Spinal cord (tissue), 10 donors: Measurements from ENCODE around the gene PRELID1. TPM values are rescaled to one million over a fixed set of nuclear protein-coding genes. Genes with fewer than 3 reads are reported as not detected.
"Not testable (repeated sequence)": the region's sequence is repeated elsewhere in the genome, so short reads cannot be mapped to it uniquely, and the experiment has no call there.

Source experiments
- DNase-seq, 6 donors: peaks; one replicate each; pipeline versions ENCODE4 v3.0.0 to v3.0.0-alpha.2; 2013 to 2015; ENCODE audit warnings: low spot score in 6 of 6, low read depth in 4 of 6
- H3K27ac ChIP-seq: one replicate; pipeline ENCODE4 v1.5.1; 2013; ENCODE audit warnings: low read depth, low read length, control low read depth
- H3K27me3 ChIP-seq: one replicate; pipeline ENCODE4 v1.6.1; 2013; ENCODE audit warnings: low read length; ENCODE audit not compliant: control insufficient read depth, insufficient read depth
- H3K36me3 ChIP-seq: one replicate; pipeline ENCODE4 v1.6.1; 2013; ENCODE audit warnings: low read length; ENCODE audit not compliant: control insufficient read depth, insufficient read depth
- H3K4me1 ChIP-seq: one replicate; pipeline ENCODE4 v1.6.1; 2013; ENCODE audit warnings: low read length; ENCODE audit not compliant: control insufficient read depth, insufficient read depth
- H3K4me3 ChIP-seq: one replicate; pipeline ENCODE4 v1.5.1; 2013; ENCODE audit warnings: low read depth, low read length, control low read depth
- H3K9me3 ChIP-seq: one replicate; pipeline ENCODE4 v1.6.1; 2013; ENCODE audit warnings: low read length; ENCODE audit not compliant: control insufficient read depth, insufficient read depth
- WGBS: methylation state at CpG from one replicate; pipeline ENCODE4 v1.1.5; 2013; ENCODE audit warnings: missing lambda C conversion rate; ENCODE audit not compliant: insufficient coverage; 5-methylcytosine and 5-hydroxymethylcytosine counted together
- long read RNA-seq, 4 donors: transcript quantifications; one replicate each; lab custom pipeline, GENCODE V29; 2026
- polyA plus RNA-seq, 2 donors: library from polyadenylated mRNA; unstranded; fragments of 120-200 nt; gene quantifications; one replicate each; pipeline ENCODE4 v1.2.1, GENCODE V29; 2013; ENCODE audit not compliant: insufficient read length in 2 of 2
- total RNA-seq, 2 donors: library from RNA; depleted of rRNA in 1 of 2; stranded (reverse); fragments of 120-200 nt in 1 of 2; fragments of >200 nt in 1 of 2; gene quantifications; one replicate each; pipeline versions ENCODE4 v1.2.3 to v1.2.4, GENCODE V29; 2013 to 2014
- donor health status: healthy.

PRELID1 gene, protein sequence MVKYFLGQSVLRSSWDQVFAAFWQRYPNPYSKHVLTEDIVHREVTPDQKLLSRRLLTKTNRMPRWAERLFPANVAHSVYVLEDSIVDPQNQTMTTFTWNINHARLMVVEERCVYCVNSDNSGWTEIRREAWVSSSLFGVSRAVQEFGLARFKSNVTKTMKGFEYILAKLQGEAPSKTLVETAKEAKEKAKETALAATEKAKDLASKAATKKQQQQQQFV
- total RNA-seq: 100 to 1,000 TPM in 1 of 2 donors, 10 to 100 TPM in 1; 35.2 to 101 TPM
- 100 to 1,000 TPM; 115 to 116 TPM for polyA plus RNA-seq
- long read RNA-seq, donor 1, transcript PRELID1-201 (5 exons, 1,261 nt): major isoform, 93 of 145 reads
- long read RNA-seq, donor 1, partial matches to known transcripts: 49 of 145 reads
- long read RNA-seq, donor 1, other reads (novel, unspliced or antisense): 0 of 145 reads
- long read RNA-seq, donor 2, transcript PRELID1-201 (5 exons, 1,261 nt): major isoform, 29 of 35 reads
- long read RNA-seq, donor 2, partial matches to known transcripts: 6 of 35 reads
- long read RNA-seq, donor 2, other reads (novel, unspliced or antisense): 0 of 35 reads
- long read RNA-seq, donor 3, transcript PRELID1-201 (5 exons, 1,261 nt): major isoform, 43 of 62 reads
- long read RNA-seq, donor 3, partial matches to known transcripts: 18 of 62 reads
- long read RNA-seq, donor 3, other reads (novel, unspliced or antisense): 0 of 62 reads
- long read RNA-seq, donor 4, transcript PRELID1-201 (5 exons, 1,261 nt): major isoform, 91 of 134 reads
- long read RNA-seq, donor 4, partial matches to known transcripts: 42 of 134 reads
- long read RNA-seq, donor 4, other reads (novel, unspliced or antisense): 0 of 134 reads

DNA sequence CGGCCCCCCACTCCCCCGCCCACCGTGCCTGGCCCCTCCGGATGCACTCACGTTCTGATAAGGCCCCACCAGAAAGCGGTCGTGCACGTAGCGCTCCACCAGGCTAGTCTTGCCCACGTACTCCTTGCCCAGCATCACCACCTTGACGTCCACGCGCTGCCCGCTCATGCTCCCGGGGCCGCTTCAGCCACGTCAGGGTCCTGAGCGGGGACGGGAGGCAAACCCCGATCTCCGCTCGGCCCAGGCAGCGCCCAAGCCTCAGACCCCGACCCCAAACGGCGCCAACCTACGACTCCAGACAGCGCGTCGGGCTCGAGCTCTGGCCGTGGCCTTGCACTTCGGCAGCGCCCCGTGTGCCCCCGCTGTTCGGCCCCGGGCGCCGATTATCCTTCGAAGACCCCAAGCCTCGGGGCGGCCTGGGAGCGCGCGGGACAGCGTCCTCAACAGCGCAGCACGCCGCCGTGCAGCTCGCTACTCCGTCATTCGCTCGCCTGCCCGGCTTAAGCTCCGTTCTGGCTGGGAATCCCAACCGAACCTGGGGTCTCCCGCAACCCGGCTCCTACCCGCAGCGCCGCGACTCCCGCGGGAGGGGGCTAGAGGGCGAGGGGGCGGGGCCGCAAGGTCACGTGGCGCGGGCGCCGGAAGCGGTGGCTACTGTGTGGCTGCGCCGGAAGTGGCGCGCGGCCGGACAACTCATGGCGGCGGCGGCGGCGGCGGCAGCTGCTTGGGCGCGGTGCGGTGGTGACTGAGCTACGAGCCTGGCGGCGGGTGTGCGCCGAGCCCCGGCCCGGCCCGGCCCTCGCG, at the start of gene PRELID1, which contains the start of gene RAB24:
Gene PRELID1 (plus strand): TSS at position 679 of the 804 bp plus-strand sequence. CDS start 187 bp downstream, outside the sequence.
Gene RAB24 (minus strand): TSS at position 599 of the 804 bp plus-strand sequence. CDS start 431 bp downstream, at position 168.
- peak; percentile 61 to 96 (median 80) for DNase-seq
- H3K4me1 ChIP-seq: peaks cover 42% of the 10 kb centered on the region
- peaks cover 56% of the 10 kb centered on the region for H3K36me3 ChIP-seq
- no peaks in the 10 kb centered on the region for H3K9me3 ChIP-seq
- H3K4me3 ChIP-seq: peak within 1 kb of the TSS; percentile 81
- H3K27me3 ChIP-seq: no peaks in the 10 kb centered on the region
- peak within 1 kb of the TSS; percentile 82 for H3K27ac ChIP-seq
- WGBS: under 1% methylated on average over 100 of the region's 100 CpGs

DNA sequence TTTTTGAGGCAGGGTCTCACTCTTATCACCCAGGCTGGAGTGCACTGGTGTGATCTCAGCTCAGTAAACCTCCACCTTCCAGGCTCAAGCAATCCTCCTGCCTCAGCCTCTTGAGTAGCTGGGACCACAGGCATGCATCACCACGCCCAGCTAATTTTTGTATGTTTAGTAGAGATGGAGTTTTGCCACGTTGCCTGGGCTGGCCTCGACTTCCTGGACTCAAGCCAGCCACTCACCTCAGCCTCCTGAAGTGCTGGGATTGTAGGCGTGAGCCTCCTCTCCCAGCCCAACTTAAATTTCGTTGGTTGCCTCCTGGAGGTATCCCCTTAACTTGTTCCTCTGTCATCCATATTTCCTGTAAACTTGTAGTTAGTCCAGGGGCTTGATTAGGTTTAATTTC, 47.3 kb upstream of the PRELID1 start:
- no peaks in the 10 kb centered on the region for H3K4me1 ChIP-seq
- H3K36me3 ChIP-seq: peaks cover 52% of the 10 kb centered on the region
- no peak overlapping the region for H3K27ac ChIP-seq
- H3K27me3 ChIP-seq: no peaks in the 10 kb centered on the region
- no CpG with 5 or more reads among the region's 5 CpGs for WGBS
- H3K9me3 ChIP-seq: no peaks in the 10 kb centered on the region
- no peak for DNase-seq
- H3K4me3 ChIP-seq: no peak overlapping the region

DNA sequence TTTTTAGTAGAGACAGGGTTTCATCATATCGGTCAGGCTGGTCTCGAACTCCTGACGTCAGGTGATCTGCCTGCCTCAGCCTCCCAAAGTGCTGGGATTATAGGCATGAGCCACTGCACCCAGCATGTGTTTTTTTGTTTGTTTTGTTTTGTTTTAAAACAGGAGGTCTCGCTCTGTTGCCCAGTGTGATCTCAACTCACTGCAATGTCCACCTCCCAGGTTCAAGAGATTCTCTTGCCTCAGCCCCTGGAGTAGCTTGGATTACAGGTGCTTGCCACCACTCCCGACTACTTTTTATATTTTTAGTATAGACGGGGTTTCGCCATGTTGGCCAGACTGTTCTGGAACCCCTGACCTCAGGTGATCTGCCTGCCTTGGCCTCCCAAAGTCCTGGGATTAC, 44.9 kb upstream of the PRELID1 start:
- not testable (repeated sequence) for H3K27me3 ChIP-seq, DNase-seq, H3K4me1 ChIP-seq, H3K9me3 ChIP-seq, H3K27ac ChIP-seq, H3K4me3 ChIP-seq
- H3K36me3 ChIP-seq: peaks cover 53% of the 10 kb centered on the region
- 79% methylated on average over 3 of the region's 7 CpGs for WGBS

DNA sequence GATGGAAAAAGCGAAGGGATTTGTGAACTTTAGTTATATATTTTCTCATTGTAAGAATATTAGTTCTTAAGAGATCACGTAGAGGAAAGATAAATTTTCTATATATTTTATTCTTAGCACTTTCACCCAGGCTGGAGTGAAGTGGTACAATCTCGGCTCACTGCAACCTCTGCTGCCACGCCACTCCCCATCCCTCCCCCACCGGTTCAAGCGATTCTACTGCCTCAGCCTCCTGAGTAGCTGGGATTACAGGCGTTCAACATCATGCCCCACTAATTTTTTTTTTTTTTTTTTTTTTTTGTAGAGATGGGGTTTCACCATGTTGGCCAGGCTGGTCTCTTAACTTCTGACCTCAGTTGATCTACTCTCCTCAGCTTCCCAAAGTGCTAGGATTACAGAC, 42.6 kb upstream of the PRELID1 start:
- DNase-seq: no peak
- Histone ChIP-seq H3K27ac (no peak overlapping the region), H3K4me1 (no peaks in the 10 kb centered on the region), H3K4me3 (no peak overlapping the region), H3K9me3 (no peaks in the 10 kb centered on the region), H3K36me3 (peaks cover 50% of the 10 kb centered on the region), H3K27me3 (no peaks in the 10 kb centered on the region)
- no CpG with 5 or more reads among the region's 7 CpGs for WGBS

DNA sequence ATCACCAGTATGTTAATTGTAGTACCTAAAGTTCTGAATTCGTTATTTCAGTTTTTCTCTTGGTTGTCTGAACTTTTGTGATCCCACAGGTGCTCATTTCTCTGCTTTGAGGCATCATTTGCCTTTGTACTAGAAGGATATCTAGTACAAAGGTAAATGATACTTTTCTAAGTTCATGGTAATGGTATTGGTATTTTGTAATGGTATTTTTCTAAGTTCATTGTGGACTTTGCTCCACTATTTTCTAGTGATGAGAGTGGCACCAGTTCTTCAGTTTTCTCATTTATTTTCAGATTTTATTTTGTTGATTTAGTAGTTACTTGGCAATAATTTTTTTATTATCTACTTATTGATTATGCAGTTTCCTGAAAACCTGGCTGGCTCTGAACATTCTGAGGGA, 42.1 kb upstream of the PRELID1 start:
- H3K36me3 ChIP-seq: peaks cover 52% of the 10 kb centered on the region
- H3K27me3 ChIP-seq: no peaks in the 10 kb centered on the region
- H3K4me3 ChIP-seq: no peak overlapping the region
- H3K9me3 ChIP-seq: no peaks in the 10 kb centered on the region
- no peak overlapping the region for H3K27ac ChIP-seq
- WGBS: no CpG with 5 or more reads among the region's 1 CpG
- DNase-seq: no peak
- H3K4me1 ChIP-seq: no peaks in the 10 kb centered on the region

DNA sequence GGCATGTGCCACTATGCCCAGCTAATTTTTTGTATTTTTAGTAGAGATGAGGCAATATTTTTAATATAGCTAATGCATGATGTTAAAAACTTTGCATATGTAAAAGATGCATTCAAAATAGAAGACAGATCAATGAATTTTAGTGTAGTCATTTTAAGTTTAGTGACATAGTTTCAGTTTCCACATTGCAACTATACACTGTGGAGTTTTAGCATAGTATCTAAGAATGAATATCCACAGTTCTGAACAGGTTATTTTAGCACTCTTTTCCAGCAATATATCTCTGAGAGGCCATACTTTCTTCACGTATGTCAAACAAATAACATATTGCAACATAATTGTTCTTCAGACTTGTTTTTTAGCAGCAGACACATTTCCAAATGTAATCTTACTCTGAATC, 39.4 kb upstream of the PRELID1 start:
- peaks cover 34% of the 10 kb centered on the region for H3K36me3 ChIP-seq
- no peak for DNase-seq
- no peak overlapping the region for H3K4me3 ChIP-seq
- H3K27me3 ChIP-seq: no peaks in the 10 kb centered on the region
- H3K4me1 ChIP-seq: no peaks in the 10 kb centered on the region
- no peaks in the 10 kb centered on the region for H3K9me3 ChIP-seq
- WGBS: no CpG with 5 or more reads among the region's 1 CpG
- no peak overlapping the region for H3K27ac ChIP-seq

DNA sequence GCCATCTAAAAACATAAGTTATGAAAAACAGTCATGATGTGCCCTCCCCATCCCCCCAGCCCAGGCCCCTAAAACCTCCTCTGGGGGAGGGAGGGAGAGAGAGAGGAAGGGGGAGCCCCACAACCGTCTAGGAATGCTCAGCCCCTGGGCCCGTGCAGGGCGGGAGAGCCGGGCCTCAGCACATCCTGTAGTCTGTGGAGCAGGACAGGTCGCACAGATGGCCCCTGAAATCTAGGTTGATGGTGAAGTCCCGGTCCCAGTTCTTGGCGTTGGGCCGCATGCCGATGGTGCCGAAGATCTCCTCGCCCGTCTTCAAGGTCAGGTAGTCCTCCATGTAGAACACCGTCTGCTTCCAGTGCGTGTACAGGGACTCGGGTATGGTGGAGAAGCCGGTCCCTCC, 38.2 kb upstream of the PRELID1 start:
- Histone ChIP-seq H3K9me3 (no peaks in the 10 kb centered on the region), H3K4me3 (no peak overlapping the region), H3K4me1 (no peaks in the 10 kb centered on the region), H3K27me3 (no peaks in the 10 kb centered on the region), H3K27ac (no peak overlapping the region), H3K36me3 (peaks cover 35% of the 10 kb centered on the region)
- DNase-seq: no peak
- over 99% methylated on average over 14 of the region's 16 CpGs for WGBS

DNA sequence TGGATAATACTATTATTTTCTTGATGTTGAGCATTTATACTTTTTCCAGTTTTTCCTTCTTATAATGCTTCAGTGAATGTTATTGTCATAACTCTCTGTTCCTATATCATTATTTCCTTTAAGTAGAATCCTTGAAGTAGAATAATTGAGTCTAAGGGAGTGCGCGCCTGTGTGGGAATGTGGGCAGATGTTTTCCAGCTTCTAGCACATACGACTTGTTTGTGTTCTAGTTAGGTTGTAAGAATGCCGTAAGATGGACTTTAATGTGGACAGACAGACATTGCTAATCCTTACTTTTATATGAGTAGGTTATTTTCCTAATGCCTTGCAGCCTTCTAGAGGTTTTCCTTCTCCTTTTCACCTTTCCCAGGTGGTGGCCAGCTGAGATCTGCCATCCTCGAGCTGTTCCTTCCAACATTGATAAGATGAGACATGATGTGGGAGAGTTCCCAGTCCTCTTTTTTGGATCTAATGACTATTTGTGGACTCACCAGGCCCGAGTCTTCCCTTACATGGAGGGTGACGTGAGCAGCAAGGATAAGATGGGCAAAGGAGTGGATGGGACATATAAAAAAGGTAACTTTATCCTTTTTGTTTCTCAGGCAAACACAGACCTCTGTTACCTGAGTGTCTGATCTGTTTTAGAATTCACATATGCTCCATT, 34.2 kb upstream of the PRELID1 start:
- peaks cover 29% of the 10 kb centered on the region for H3K36me3 ChIP-seq
- no peaks in the 10 kb centered on the region for H3K9me3 ChIP-seq
- DNase-seq: no peak
- WGBS: no CpG with 5 or more reads among the region's 7 CpGs
- no peaks in the 10 kb centered on the region for H3K27me3 ChIP-seq
- no peak overlapping the region for H3K27ac ChIP-seq
- no peaks in the 10 kb centered on the region for H3K4me1 ChIP-seq
- no peak overlapping the region for H3K4me3 ChIP-seq

DNA sequence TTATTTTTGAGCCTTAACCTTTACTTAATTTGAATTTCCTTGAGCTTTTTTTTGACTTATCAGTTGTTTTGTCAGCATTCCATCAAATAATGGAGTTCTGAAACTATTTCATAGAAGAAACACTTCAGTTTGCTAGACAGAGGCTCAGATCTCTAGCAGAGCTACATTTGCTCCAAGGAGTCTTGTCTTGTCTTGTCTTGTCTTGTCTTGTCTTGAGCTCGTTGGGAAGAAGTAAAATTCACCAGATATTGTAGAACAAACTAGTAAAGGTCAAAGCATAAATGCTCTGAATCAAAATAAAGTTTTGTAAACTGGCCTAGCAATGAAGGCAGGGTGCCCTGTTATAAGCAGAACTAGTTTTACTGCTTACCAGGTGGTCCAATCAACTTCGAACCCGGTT, 33.6 kb upstream of the PRELID1 start:
- H3K9me3 ChIP-seq: no peaks in the 10 kb centered on the region
- H3K27ac ChIP-seq: no peak overlapping the region
- peaks cover 34% of the 10 kb centered on the region for H3K36me3 ChIP-seq
- H3K4me3 ChIP-seq: no peak overlapping the region
- peak in 1 of 6 donors; percentile 20 for DNase-seq
- WGBS: no CpG with 5 or more reads among the region's 3 CpGs
- no peaks in the 10 kb centered on the region for H3K27me3 ChIP-seq
- no peaks in the 10 kb centered on the region for H3K4me1 ChIP-seq
